8988T (cell line): ENCODE results near the gene CACNA1C.

ENCODE experiments used
- DNase-seq: peaks from one replicate; pipeline ENCODE4 v3.0.0; 2011

Gene CACNA1C

GRCh38 chr12:2578211-2578610 lies 525.4 kb downstream of the CACNA1C start:
- no peak for DNase-seq

- DNase-seq, result no peak
Observed at GRCh38 chr12:2578772-2579171, 526.0 kb downstream of the CACNA1C start.

- DNase-seq, result no peak
Observed at GRCh38 chr12:2580821-2581220, 528.0 kb downstream of the CACNA1C start.

- DNase-seq, result no peak
Observed at GRCh38 chr12:2581293-2582045, 528.7 kb downstream of the CACNA1C start.

- no peak for DNase-seq
Observed at GRCh38 chr12:2582631-2583030, 529.8 kb downstream of the CACNA1C start.

- peak; percentile 60 for DNase-seq
Observed at GRCh38 chr12:2583091-2583497, 530.3 kb downstream of the CACNA1C start.

- no peak for DNase-seq
Observed at GRCh38 chr12:2583642-2584401, 531.0 kb downstream of the CACNA1C start.

- DNase-seq, result no peak
Observed at GRCh38 chr12:2586156-2587038, 533.6 kb downstream of the CACNA1C start.

- no peak for DNase-seq
Observed at GRCh38 chr12:2588345-2588744, 535.6 kb downstream of the CACNA1C start.

- DNase-seq, result no peak
Observed at GRCh38 chr12:2589381-2589780, 536.6 kb downstream of the CACNA1C start.

GRCh38 chr12:2593045-2593444 lies 540.3 kb downstream of the CACNA1C start:
- no peak for DNase-seq

GRCh38 chr12:2596441-2596840 lies 543.7 kb downstream of the CACNA1C start:
- no peak for DNase-seq

GRCh38 chr12:2605301-2605700 lies 552.5 kb downstream of the CACNA1C start:
- no peak for DNase-seq

- DNase-seq, result no peak
Observed at GRCh38 chr12:2606186-2606910, 553.6 kb downstream of the CACNA1C start.

- DNase-seq, result no peak
Observed at GRCh38 chr12:2607881-2608607, 555.3 kb downstream of the CACNA1C start.

GRCh38 chr12:2608608-2608945 lies 555.8 kb downstream of the CACNA1C start:
- no peak for DNase-seq

- DNase-seq, result no peak
Observed at GRCh38 chr12:2609020-2609419, 556.2 kb downstream of the CACNA1C start.

- no peak for DNase-seq
Observed at GRCh38 chr12:2610358-2610757, 557.6 kb downstream of the CACNA1C start.

- DNase-seq, result no peak
Observed at GRCh38 chr12:2613326-2614073, 560.7 kb downstream of the CACNA1C start.

GRCh38 chr12:2614341-2614740 lies 561.6 kb downstream of the CACNA1C start:
- DNase-seq, result no peak

GRCh38 chr12:2615665-2616402 lies 563.0 kb downstream of the CACNA1C start:
- no peak for DNase-seq
